Measurements from ENCODE around the gene CAMTA2.
"Not testable (repeated sequence)": the region's sequence is repeated elsewhere in the genome, so short reads cannot be mapped to it uniquely, and the experiment has no call there.

CAMTA2 gene

GRCh38 chr17:4986951-4987766 is at the start of gene CAMTA2:
CAMTA2 (minus strand) TSS chr17:4987675; CDS start chr17:4986222, 1,453 bp downstream.
- DNase-seq (ENCODE audit: low read depth): peak; percentile 75

GRCh38 chr17:5035315-5035714 is 47.8 kb upstream of the CAMTA2 start, which contains the start of gene SLC52A1:
SLC52A1 (minus strand) TSS chr17:5035426; CDS start chr17:5034606, 820 bp downstream.
- no peak for DNase-seq (ENCODE audit: low read depth)

- DNase-seq (ENCODE audit: low read depth): no peak
Observed at GRCh38 chr17:5034651-5035050, 47.2 kb upstream of the CAMTA2 start.

- no peak for DNase-seq (ENCODE audit: low read depth)
Observed at GRCh38 chr17:5034063-5034462, 46.6 kb upstream of the CAMTA2 start.

GRCh38 chr17:5033352-5034015 is 46.0 kb upstream of the CAMTA2 start:
- no peak for DNase-seq (ENCODE audit: low read depth)

GRCh38 chr17:5032865-5033264 is 45.4 kb upstream of the CAMTA2 start:
- DNase-seq (ENCODE audit: low read depth): no peak

- peak; percentile 54 for DNase-seq (ENCODE audit: low read depth)
Observed at GRCh38 chr17:5031365-5032082, 44.0 kb upstream of the CAMTA2 start.

- DNase-seq (ENCODE audit: low read depth): not testable (repeated sequence)
Observed at GRCh38 chr17:5030168-5030567, 42.7 kb upstream of the CAMTA2 start.

GRCh38 chr17:5027916-5028315 is 40.4 kb upstream of the CAMTA2 start:
- DNase-seq (ENCODE audit: low read depth): no peak

GRCh38 chr17:5027299-5027698 is 39.8 kb upstream of the CAMTA2 start:
- no peak for DNase-seq (ENCODE audit: low read depth)

- DNase-seq (ENCODE audit: low read depth): no peak
Observed at GRCh38 chr17:5024604-5025003, 37.1 kb upstream of the CAMTA2 start.

GRCh38 chr17:5023588-5024147 is 36.2 kb upstream of the CAMTA2 start:
- no peak for DNase-seq (ENCODE audit: low read depth)

- DNase-seq (ENCODE audit: low read depth): no peak
Observed at GRCh38 chr17:5022171-5022711, 34.8 kb upstream of the CAMTA2 start.

- DNase-seq (ENCODE audit: low read depth): no peak
Observed at GRCh38 chr17:5020502-5021023, 33.1 kb upstream of the CAMTA2 start.

GRCh38 chr17:5019475-5019956 is 32.0 kb upstream of the CAMTA2 start:
- no peak for DNase-seq (ENCODE audit: low read depth)

GRCh38 chr17:5014357-5014756 is 26.9 kb upstream of the CAMTA2 start:
- no peak for DNase-seq (ENCODE audit: low read depth)

- no peak for DNase-seq (ENCODE audit: low read depth)
Observed at GRCh38 chr17:5011928-5012327, 24.5 kb upstream of the CAMTA2 start.

- DNase-seq (ENCODE audit: low read depth): no peak
Observed at GRCh38 chr17:5003214-5003867, 15.9 kb upstream of the CAMTA2 start.

- no peak for DNase-seq (ENCODE audit: low read depth)
Observed at GRCh38 chr17:5002121-5002788, 14.8 kb upstream of the CAMTA2 start.

- no peak for DNase-seq (ENCODE audit: low read depth)
Observed at GRCh38 chr17:5000237-5000639, 12.8 kb upstream of the CAMTA2 start.

Data from CMK (cell line).